ENCODE data around the gene FAM186B. TPM values are rescaled to one million over a fixed set of nuclear protein-coding genes. Genes with fewer than 3 reads are reported as not detected.

FAM186B gene
- total and polyA plus RNA-seq, 2 of the 13 experiments (the other 11 are each of a cell fraction or from before 2014, with no cell fraction given) = 0.07 to 0.20 TPM

DNA sequence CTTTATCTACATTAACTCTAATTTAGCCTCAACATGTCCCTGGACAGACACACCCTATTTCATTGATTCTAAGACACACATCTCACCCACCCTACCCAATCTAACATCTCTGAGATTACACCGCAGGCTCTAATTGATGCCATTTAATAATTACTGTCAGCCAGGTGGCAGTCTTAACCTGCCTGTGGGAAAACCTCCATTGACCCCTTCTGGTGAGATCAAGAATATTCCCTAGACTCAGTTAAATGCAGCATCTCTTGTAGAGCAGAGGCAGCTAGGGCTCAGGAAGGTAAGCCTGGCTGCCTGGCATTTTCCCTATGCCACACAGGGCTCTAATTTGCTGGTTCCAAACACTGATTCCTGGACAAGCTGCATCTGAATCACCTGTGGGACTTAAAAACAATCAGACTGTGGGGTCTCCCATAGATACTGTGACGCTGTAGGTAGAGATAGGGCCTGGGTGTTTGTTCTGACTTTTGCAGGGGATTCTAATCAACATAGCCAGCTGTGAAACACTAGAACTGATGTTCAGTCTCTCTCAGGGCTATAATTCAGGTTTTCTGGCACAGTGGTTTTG is 51.8 kb downstream of the FAM186B start (continued):
- TF ChIP-seq, protein P1, sequence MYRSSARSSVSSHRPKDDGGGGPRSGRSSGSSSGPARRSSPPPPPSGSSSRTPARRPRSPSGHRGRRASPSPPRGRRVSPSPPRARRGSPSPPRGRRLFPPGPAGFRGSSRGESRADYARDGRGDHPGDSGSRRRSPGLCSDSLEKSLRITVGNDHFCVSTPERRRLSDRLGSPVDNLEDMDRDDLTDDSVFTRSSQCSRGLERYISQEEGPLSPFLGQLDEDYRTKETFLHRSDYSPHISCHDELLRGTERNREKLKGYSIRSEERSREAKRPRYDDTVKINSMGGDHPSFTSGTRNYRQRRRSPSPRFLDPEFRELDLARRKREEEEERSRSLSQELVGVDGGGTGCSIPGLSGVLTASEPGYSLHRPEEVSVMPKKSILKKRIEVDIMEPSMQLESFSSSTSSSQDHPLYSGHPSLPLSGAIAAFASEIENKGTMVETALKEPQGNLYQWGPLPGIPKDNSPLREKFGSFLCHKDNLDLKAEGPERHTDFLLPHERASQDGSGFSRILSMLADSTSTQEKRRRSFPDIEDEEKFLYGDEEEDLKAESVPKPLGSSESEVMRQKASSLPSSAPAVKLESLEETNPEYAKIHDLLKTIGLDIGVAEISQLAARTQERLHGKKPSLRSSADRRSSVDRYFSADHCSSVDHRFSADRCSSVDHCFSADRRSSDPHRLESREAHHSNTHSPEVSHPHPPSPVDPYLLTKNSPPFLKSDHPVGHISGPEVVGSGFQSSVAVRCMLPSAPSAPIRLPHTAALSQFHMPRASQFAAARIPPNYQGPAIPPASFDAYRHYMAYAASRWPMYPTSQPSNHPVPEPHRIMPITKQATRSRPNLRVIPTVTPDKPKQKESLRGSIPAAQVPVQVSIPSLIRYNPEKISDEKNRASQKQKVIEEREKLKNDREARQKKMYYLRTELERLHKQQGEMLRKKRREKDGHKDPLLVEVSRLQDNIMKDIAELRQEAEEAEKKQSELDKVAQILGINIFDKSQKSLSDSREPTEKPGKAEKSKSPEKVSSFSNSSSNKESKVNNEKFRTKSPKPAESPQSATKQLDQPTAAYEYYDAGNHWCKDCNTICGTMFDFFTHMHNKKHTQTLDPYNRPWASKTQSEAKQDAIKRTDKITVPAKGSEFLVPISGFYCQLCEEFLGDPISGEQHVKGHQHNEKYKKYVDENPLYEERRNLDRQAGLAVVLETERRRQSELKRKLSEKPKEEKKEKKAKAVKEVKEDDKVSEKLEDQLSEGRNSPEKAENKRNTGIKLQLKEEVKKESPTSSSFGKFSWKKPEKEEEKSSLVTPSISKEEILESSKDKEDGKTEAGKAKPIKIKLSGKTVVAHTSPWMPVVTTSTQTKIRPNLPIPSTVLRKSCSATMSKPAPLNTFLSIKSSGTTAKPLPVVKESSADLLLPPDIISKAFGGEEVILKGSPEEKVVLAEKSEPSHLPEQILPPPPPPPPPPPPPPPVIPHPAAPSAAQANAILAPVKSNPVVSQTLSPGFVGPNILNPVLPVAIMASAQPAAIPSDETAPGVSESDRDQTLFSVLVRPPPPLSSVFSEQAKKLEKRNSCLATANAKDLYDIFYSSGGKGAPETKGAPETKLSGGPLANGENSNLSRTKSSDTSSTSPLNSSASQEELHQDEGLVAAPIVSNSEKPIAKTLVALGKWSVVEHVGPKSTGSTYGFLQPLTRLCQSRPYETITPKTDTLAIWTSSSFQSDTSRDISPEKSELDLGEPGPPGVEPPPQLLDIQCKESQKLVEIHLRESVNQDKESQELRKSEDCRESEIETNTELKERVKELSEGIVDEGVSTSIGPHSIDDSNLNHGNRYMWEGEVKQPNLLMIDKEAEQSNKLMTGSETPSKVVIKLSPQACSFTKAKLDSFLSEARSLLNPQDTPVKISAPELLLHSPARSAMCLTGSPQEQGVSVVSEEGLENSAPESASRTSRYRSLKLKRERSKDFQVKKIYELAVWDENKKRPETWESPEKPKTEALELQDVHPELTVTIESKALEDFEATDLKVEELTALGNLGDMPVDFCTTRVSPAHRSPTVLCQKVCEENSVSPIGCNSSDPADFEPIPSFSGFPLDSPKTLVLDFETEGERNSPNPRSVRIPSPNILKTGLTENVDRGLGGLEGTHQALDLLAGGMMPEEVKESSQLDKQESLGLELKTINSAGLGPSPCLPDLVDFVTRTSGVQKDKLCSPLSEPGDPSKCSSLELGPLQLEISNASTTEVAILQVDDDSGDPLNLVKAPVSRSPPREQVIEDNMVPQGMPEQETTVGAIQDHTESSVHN (CRISPR knock-in tag; IDR thresholded peaks at IDR 0.05) = no peak
- TF ChIP-seq THAP7 (CRISPR knock-in tag; IDR thresholded peaks at IDR 0.05) = no peak
- no peak for TF ChIP-seq MATR3 (CRISPR knock-in tag; IDR thresholded peaks at IDR 0.05)
- no peak for TF ChIP-seq MTA1 (CRISPR knock-in tag; IDR thresholded peaks at IDR 0.05; ENCODE audit: borderline replicate concordance)
- no peak for TF ChIP-seq ZNF501 (CRISPR knock-in tag; IDR thresholded peaks at IDR 0.05)
- peak; percentile 64 for TF ChIP-seq CTCF (CRISPR knock-in tag; IDR thresholded peaks at IDR 0.05)
- TF ChIP-seq NR2F6 (IDR thresholded peaks at IDR 0.05) = no peak
- 0 out of 2 replicates have a peak, but pooled peaks have one; percentile 9 for TF ChIP-seq NR2F6 (CRISPR knock-in tag; IDR thresholded peaks at IDR 0.05)
- no peak for TF ChIP-seq ZNF468 (CRISPR knock-in tag; IDR thresholded peaks at IDR 0.05)
- no peak for TF ChIP-seq POLR2A (IDR thresholded peaks at IDR 0.05; ENCODE audit: insufficient read depth in 1 of 2, low read depth in 2 of 2, low read length in 2 of 2)
- TF ChIP-seq SKI (IDR thresholded peaks at IDR 0.05; ENCODE audit: partially characterized antibody) = no peak
- no peak for TF ChIP-seq YEATS2 (CRISPR knock-in tag; IDR thresholded peaks at IDR 0.05; ENCODE audit: borderline replicate concordance)
- TF ChIP-seq MAZ (IDR thresholded peaks at IDR 0.05; ENCODE audit: borderline replicate concordance, low read depth, low read length) = no peak
- no peak for TF ChIP-seq MAZ (CRISPR knock-in tag; IDR thresholded peaks at IDR 0.05; ENCODE audit: low read depth)
- no peak for TF ChIP-seq ELF1 (CRISPR knock-in tag; IDR thresholded peaks at IDR 0.05)
- TF ChIP-seq, protein P2, sequence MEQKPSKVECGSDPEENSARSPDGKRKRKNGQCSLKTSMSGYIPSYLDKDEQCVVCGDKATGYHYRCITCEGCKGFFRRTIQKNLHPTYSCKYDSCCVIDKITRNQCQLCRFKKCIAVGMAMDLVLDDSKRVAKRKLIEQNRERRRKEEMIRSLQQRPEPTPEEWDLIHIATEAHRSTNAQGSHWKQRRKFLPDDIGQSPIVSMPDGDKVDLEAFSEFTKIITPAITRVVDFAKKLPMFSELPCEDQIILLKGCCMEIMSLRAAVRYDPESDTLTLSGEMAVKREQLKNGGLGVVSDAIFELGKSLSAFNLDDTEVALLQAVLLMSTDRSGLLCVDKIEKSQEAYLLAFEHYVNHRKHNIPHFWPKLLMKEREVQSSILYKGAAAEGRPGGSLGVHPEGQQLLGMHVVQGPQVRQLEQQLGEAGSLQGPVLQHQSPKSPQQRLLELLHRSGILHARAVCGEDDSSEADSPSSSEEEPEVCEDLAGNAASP (CRISPR knock-in tag; IDR thresholded peaks at IDR 0.05; ENCODE audit: borderline replicate concordance) = 0 out of 2 replicates have a peak, but pooled peaks have one; percentile 28
- TF ChIP-seq MIER3 (CRISPR knock-in tag; IDR thresholded peaks at IDR 0.05; ENCODE audit: borderline replicate concordance) = no peak
- TF ChIP-seq FOXA1 (IDR thresholded peaks at IDR 0.05) = no peak
- no peak for TF ChIP-seq FOXA1 (CRISPR knock-in tag; IDR thresholded peaks at IDR 0.05)
- no peak for TF ChIP-seq SETDB1 (CRISPR knock-in tag; IDR thresholded peaks at IDR 0.05; ENCODE audit: borderline replicate concordance)
